ENCODE results near the gene SPATA32. TPM values are rescaled to one million over a fixed set of nuclear protein-coding genes. Genes with fewer than 3 reads are reported as not detected.

The SPATA32 gene
- total RNA-seq, 2 donors from 2014 or later: 1.4 to 1.7 TPM

Other genes starting within 250 kb of the SPATA32 start
- gene DCAKD, start 210.5 kb downstream of the SPATA32 start, total RNA-seq: 10 to 100 TPM; 42.0 to 59.2 TPM
- gene NMT1, start 200.8 kb downstream of the SPATA32 start, total RNA-seq: 100 to 1,000 TPM; 130 to 145 TPM
- gene PLCD3, start 129.6 kb downstream of the SPATA32 start, total RNA-seq: 1 to 10 TPM; 3.1 to 4.5 TPM
- 10 to 100 TPM; 17.9 to 20.1 TPM for gene ACBD4, start 126.4 kb downstream of the SPATA32 start, total RNA-seq
- 10 to 100 TPM; 58.0 to 63.3 TPM for gene HEXIM1, start 113.6 kb downstream of the SPATA32 start, total RNA-seq
- gene HEXIM2, start 100.2 kb downstream of the SPATA32 start, total RNA-seq: 10 to 100 TPM; 12.5 to 13.0 TPM
- 100 to 1,000 TPM; 559 to 689 TPM for gene FMNL1, start 40.2 kb downstream of the SPATA32 start, total RNA-seq
- 10 to 100 TPM; 71.8 to 78.0 TPM for gene MAP3K14, start 54.9 kb upstream of the SPATA32 start, total RNA-seq
- 10 to 100 TPM; 41.4 to 42.6 TPM for gene ARHGAP27, start 170.8 kb upstream of the SPATA32 start, total RNA-seq
- 10 to 100 TPM; 30.4 to 33.3 TPM for gene PLEKHM1, start 228.6 kb upstream of the SPATA32 start, total RNA-seq

Data from activated T-cell treated with anti-CD3 and anti-CD28 coated beads, Interleukin-2, amount 50 U/mL, for 72 hours (primary cell).